WTC11 (cell line): ENCODE data around the gene CLPTM1L. TPM values are rescaled to one million over a fixed set of nuclear protein-coding genes. Genes with fewer than 3 reads are reported as not detected.

Experiments used
- ATAC-seq: fragments of 200-7000 bp; cut with Tn5 transposase; 2 replicates; pipeline ENCODE4 v1.10.0; 2021; ENCODE audit warnings: mild to moderate bottlenecking, moderate library complexity
- CTCF ChIA-PET: fragments of 300-600 bp; sonication (Branson Sonifier 250); formaldehyde crosslinking; loops from one replicate; lab custom pipeline; 2021; ENCODE audit warnings: antibody characterized with exemption; lab: Charles Lee
- POLR2A ChIA-PET: fragments of 350-600 bp; sonication (Branson Sonifier 250); formaldehyde crosslinking; loops from one replicate; lab custom pipeline; 2021; ENCODE audit warnings: antibody characterized with exemption; lab: Charles Lee
- DNase-seq: peaks from one replicate; pipeline ENCODE4 v3.0.0; 2021; ENCODE audit warnings: low spot score
- H3K27ac Mint-ChIP-seq: 2 replicates; pipeline ENCODE4 v1.8.0; 2021; ENCODE audit warnings: mixed read lengths
- H3K27me3 Mint-ChIP-seq: 2 replicates; pipeline ENCODE4 v1.8.0; 2021; ENCODE audit warnings: low read depth, mild to moderate bottlenecking, moderate library complexity, mixed read lengths
- H3K36me3 Mint-ChIP-seq: 2 replicates; pipeline ENCODE4 v1.8.0; 2021; ENCODE audit warnings: mixed read lengths
- H3K4me1 Mint-ChIP-seq: 2 replicates; pipeline ENCODE4 v1.8.0; 2022; ENCODE audit warnings: mixed read lengths
- H3K4me3 Mint-ChIP-seq: 2 replicates; pipeline ENCODE4 v1.8.0; 2021; ENCODE audit warnings: mild to moderate bottlenecking, moderate library complexity, mixed read lengths
- H3K9me3 Mint-ChIP-seq: 2 replicates; pipeline ENCODE4 v1.8.0; 2021; ENCODE audit warnings: mixed read lengths
- ATF1 ChIP-seq: sonication (generic); formaldehyde crosslinking; IDR thresholded peaks from 2 replicates; pipeline ENCODE4 v1.8.1; 2023; ENCODE audit warnings: mild to moderate bottlenecking, moderate library complexity, missing genetic modification reagents
- CREM ChIP-seq: sonication (generic); formaldehyde crosslinking; IDR thresholded peaks from 2 replicates; pipeline ENCODE4 v1.8.1; 2022; ENCODE audit warnings: mild to moderate bottlenecking, missing genetic modification reagents, moderate library complexity
- E2F4 ChIP-seq: sonication (generic); formaldehyde crosslinking; IDR thresholded peaks from 2 replicates; pipeline ENCODE4 v1.8.1; 2022; ENCODE audit warnings: low read depth, mild to moderate bottlenecking, moderate library complexity, missing genetic modification reagents, borderline replicate concordance
- ERG ChIP-seq: fragments of 250-450 bp; sonication (Bioruptor Pico); IDR thresholded peaks from 2 replicates; pipeline ENCODE4 v1.8.0; 2021; ENCODE audit warnings: mild to moderate bottlenecking
- ESRRA ChIP-seq: sonication (generic); formaldehyde crosslinking; IDR thresholded peaks from 2 replicates; pipeline ENCODE4 v1.8.1; 2022; ENCODE audit warnings: mild to moderate bottlenecking, missing genetic modification reagents, borderline replicate concordance
- FOXP1 ChIP-seq: sonication (generic); formaldehyde crosslinking; IDR thresholded peaks from 2 replicates; pipeline ENCODE4 v1.8.0; 2022; ENCODE audit warnings: missing genetic modification reagents, mild to moderate bottlenecking, moderate library complexity, borderline replicate concordance
- KAT7 ChIP-seq: sonication (generic); formaldehyde crosslinking; IDR thresholded peaks from 2 replicates; pipeline ENCODE4 v1.8.1; 2023; ENCODE audit warnings: missing genetic modification reagents, mild to moderate bottlenecking, borderline replicate concordance
- NR2C2 ChIP-seq: sonication (generic); formaldehyde crosslinking; IDR thresholded peaks from 2 replicates; pipeline ENCODE4 v1.8.0; 2022; ENCODE audit warnings: mild to moderate bottlenecking, missing genetic modification reagents
- RORB ChIP-seq: fragments of 250-450 bp; sonication (Bioruptor Pico); IDR thresholded peaks from 2 replicates; pipeline ENCODE4 v1.9.0; 2021; ENCODE audit warnings: mild to moderate bottlenecking
- TCF7 ChIP-seq: sonication (generic); formaldehyde crosslinking; IDR thresholded peaks from 2 replicates; pipeline ENCODE4 v1.8.0; 2022; ENCODE audit warnings: mild to moderate bottlenecking, low read depth, missing genetic modification reagents, moderate library complexity
- TEAD4 ChIP-seq: sonication (generic); formaldehyde crosslinking; IDR thresholded peaks from 2 replicates; pipeline ENCODE4 v1.8.0; 2022; ENCODE audit warnings: mild to moderate bottlenecking, missing genetic modification reagents
- USF1 ChIP-seq: sonication (generic); formaldehyde crosslinking; IDR thresholded peaks from 2 replicates; pipeline ENCODE4 v1.8.0; 2022; ENCODE audit warnings: mild to moderate bottlenecking, missing genetic modification reagents
- ZNF263 ChIP-seq: sonication (generic); formaldehyde crosslinking; IDR thresholded peaks from 2 replicates; pipeline ENCODE4 v1.8.1; 2022; ENCODE audit warnings: low read depth, mild to moderate bottlenecking, moderate library complexity, missing genetic modification reagents
- ZNF416 ChIP-seq: fragments of 250-450 bp; sonication (Bioruptor Pico); IDR thresholded peaks from 2 replicates; pipeline ENCODE4 v1.9.0; 2021; ENCODE audit warnings: mild to moderate bottlenecking, inconsistent platforms
- ZNF423 ChIP-seq: fragments of 250-450 bp; sonication (Bioruptor Pico); IDR thresholded peaks from 2 replicates; pipeline ENCODE4 v2.1.2; 2022; ENCODE audit warnings: mild to moderate bottlenecking, moderate library complexity
- ZSCAN18 ChIP-seq: fragments of 250-450 bp; sonication (Bioruptor Pico); IDR thresholded peaks from 2 replicates; pipeline ENCODE4 v2.1.2; 2022; ENCODE audit warnings: mild to moderate bottlenecking, moderate library complexity
- total RNA-seq: library from RNA; stranded (reverse); gene quantifications from 3 replicates; pipeline ENCODE4 v1.2.3, GENCODE V29; 2021
- TF ChIP-seq, protein P1 (sequence below): sonication (generic); formaldehyde crosslinking; IDR thresholded peaks from 2 replicates; pipeline ENCODE4 v1.8.1; 2022; ENCODE audit warnings: mild to moderate bottlenecking, missing genetic modification reagents, moderate library complexity, borderline replicate concordance
- TF ChIP-seq, protein P2 (sequence below): sonication (generic); formaldehyde crosslinking; conservative IDR thresholded peaks from 2 replicates; pipeline ENCODE4 v1.8.1; 2023; ENCODE audit warnings: mild to moderate bottlenecking, low read depth, missing genetic modification reagents, moderate library complexity
- TF ChIP-seq, protein P3 (sequence below): sonication (generic); formaldehyde crosslinking; IDR thresholded peaks from 2 replicates; pipeline ENCODE4 v1.8.1; 2022; ENCODE audit warnings: mild to moderate bottlenecking, moderate library complexity, missing genetic modification reagents
- TF ChIP-seq, protein P4 (sequence below): sonication (generic); formaldehyde crosslinking; conservative IDR thresholded peaks from 2 replicates; pipeline ENCODE4 v1.8.1; 2022; ENCODE audit warnings: mild to moderate bottlenecking, missing genetic modification reagents
- TF ChIP-seq, protein P5 (sequence below): fragments of 200-600 bp; IDR thresholded peaks from 2 replicates; pipeline ENCODE4 v1.8.0; 2022; ENCODE audit warnings: antibody characterized with exemption
- TF ChIP-seq, protein P6 (sequence below): sonication (generic); formaldehyde crosslinking; IDR thresholded peaks from 2 replicates; pipeline ENCODE4 v1.8.1; 2022; ENCODE audit warnings: low read depth, missing genetic modification reagents, borderline replicate concordance

CLPTM1L gene
- total RNA-seq, 1 experiment from 2014 or later: 92.8 TPM

- Mint-ChIP-seq H3K27ac (no peak overlapping the region), H3K4me3 (no peak overlapping the region), H3K36me3 (peaks cover 59% of the 10 kb centered on the region), H3K9me3 (no peaks in the 10 kb centered on the region), H3K27me3 (no peaks in the 10 kb centered on the region), H3K4me1 (peaks cover 3% of the 10 kb centered on the region; the same call in 1 of the 2 replicates)
- DNase-seq: no peak
- ChIA-PET CTCF (no interaction called here), POLR2A (interaction anchor here (0.7 kb wide), 1 partner anchor 44 kb away, joined by 3 read pairs; the partner anchor contains the start of gene TERT)
- TF ChIP-seq, protein P1, sequence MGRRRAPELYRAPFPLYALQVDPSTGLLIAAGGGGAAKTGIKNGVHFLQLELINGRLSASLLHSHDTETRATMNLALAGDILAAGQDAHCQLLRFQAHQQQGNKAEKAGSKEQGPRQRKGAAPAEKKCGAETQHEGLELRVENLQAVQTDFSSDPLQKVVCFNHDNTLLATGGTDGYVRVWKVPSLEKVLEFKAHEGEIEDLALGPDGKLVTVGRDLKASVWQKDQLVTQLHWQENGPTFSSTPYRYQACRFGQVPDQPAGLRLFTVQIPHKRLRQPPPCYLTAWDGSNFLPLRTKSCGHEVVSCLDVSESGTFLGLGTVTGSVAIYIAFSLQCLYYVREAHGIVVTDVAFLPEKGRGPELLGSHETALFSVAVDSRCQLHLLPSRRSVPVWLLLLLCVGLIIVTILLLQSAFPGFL (CRISPR knock-in tag): no peak
- TF ChIP-seq ZNF263: no peak
- no peak for TF ChIP-seq TCF7 (CRISPR knock-in tag)
- TF ChIP-seq ESRRA (CRISPR knock-in tag): no peak
- TF ChIP-seq CREM (CRISPR knock-in tag): no peak
- ATAC-seq: no peak
Observed at GRCh38 chr5:1338506-1339070, 6.3 kb downstream of the CLPTM1L start.

DNA sequence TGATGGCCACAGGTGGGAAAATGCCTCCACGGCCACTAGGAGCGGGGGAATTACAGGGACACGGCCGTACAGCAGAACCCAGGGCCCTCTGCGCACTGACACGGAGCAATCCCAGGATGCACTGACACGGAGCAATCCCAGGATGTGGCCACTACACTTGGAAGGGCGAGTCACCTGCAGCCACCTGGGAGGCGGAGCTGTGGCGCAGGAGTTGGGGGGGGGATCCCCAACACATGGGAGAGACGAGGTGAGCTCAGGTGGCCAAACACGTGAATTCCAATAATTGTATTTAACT is 6.8 kb downstream of the CLPTM1L start:
- H3K4me1 Mint-ChIP-seq: peaks cover 2% of the 10 kb centered on the region; the same call in 1 of the 2 replicates
- no peak overlapping the region for H3K27ac Mint-ChIP-seq
- no peak for DNase-seq
- ChIA-PET POLR2A (interaction anchor here (0.7 kb wide), 1 partner anchor 43 kb away, joined by 3 read pairs; the partner anchor contains the start of gene TERT), CTCF (no interaction called here)
- H3K36me3 Mint-ChIP-seq: peaks cover 59% of the 10 kb centered on the region
- H3K4me3 Mint-ChIP-seq: no peak overlapping the region
- TF ChIP-seq ZNF423 (CRISPR knock-in tag) (no peak), USF1 (no peak), ZSCAN18 (CRISPR knock-in tag) (no peak), ZNF416 (CRISPR knock-in tag) (no peak), NR2C2 (CRISPR knock-in tag) (no peak), KAT7 (CRISPR knock-in tag) (no peak), FOXP1 (CRISPR knock-in tag) (no peak), ATF1 (CRISPR knock-in tag) (no peak), TEAD4 (CRISPR knock-in tag) (no peak), RORB (CRISPR knock-in tag) (no peak), ERG (CRISPR knock-in tag) (no peak), E2F4 (CRISPR knock-in tag) (no peak)
- TF ChIP-seq, protein P2, sequence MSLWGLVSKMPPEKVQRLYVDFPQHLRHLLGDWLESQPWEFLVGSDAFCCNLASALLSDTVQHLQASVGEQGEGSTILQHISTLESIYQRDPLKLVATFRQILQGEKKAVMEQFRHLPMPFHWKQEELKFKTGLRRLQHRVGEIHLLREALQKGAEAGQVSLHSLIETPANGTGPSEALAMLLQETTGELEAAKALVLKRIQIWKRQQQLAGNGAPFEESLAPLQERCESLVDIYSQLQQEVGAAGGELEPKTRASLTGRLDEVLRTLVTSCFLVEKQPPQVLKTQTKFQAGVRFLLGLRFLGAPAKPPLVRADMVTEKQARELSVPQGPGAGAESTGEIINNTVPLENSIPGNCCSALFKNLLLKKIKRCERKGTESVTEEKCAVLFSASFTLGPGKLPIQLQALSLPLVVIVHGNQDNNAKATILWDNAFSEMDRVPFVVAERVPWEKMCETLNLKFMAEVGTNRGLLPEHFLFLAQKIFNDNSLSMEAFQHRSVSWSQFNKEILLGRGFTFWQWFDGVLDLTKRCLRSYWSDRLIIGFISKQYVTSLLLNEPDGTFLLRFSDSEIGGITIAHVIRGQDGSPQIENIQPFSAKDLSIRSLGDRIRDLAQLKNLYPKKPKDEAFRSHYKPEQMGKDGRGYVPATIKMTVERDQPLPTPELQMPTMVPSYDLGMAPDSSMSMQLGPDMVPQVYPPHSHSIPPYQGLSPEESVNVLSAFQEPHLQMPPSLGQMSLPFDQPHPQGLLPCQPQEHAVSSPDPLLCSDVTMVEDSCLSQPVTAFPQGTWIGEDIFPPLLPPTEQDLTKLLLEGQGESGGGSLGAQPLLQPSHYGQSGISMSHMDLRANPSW (CRISPR knock-in tag): no peak
- TF ChIP-seq, protein P3, sequence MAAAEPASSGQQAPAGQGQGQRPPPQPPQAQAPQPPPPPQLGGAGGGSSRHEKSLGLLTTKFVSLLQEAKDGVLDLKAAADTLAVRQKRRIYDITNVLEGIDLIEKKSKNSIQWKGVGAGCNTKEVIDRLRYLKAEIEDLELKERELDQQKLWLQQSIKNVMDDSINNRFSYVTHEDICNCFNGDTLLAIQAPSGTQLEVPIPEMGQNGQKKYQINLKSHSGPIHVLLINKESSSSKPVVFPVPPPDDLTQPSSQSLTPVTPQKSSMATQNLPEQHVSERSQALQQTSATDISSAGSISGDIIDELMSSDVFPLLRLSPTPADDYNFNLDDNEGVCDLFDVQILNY (CRISPR knock-in tag): no peak
- TF ChIP-seq, protein P4, sequence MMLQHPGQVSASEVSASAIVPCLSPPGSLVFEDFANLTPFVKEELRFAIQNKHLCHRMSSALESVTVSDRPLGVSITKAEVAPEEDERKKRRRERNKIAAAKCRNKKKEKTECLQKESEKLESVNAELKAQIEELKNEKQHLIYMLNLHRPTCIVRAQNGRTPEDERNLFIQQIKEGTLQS: no peak
- TF ChIP-seq, protein P5, sequence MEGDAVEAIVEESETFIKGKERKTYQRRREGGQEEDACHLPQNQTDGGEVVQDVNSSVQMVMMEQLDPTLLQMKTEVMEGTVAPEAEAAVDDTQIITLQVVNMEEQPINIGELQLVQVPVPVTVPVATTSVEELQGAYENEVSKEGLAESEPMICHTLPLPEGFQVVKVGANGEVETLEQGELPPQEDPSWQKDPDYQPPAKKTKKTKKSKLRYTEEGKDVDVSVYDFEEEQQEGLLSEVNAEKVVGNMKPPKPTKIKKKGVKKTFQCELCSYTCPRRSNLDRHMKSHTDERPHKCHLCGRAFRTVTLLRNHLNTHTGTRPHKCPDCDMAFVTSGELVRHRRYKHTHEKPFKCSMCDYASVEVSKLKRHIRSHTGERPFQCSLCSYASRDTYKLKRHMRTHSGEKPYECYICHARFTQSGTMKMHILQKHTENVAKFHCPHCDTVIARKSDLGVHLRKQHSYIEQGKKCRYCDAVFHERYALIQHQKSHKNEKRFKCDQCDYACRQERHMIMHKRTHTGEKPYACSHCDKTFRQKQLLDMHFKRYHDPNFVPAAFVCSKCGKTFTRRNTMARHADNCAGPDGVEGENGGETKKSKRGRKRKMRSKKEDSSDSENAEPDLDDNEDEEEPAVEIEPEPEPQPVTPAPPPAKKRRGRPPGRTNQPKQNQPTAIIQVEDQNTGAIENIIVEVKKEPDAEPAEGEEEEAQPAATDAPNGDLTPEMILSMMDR: no peak
- TF ChIP-seq, protein P6, sequence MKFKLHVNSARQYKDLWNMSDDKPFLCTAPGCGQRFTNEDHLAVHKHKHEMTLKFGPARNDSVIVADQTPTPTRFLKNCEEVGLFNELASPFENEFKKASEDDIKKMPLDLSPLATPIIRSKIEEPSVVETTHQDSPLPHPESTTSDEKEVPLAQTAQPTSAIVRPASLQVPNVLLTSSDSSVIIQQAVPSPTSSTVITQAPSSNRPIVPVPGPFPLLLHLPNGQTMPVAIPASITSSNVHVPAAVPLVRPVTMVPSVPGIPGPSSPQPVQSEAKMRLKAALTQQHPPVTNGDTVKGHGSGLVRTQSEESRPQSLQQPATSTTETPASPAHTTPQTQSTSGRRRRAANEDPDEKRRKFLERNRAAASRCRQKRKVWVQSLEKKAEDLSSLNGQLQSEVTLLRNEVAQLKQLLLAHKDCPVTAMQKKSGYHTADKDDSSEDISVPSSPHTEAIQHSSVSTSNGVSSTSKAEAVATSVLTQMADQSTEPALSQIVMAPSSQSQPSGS (CRISPR knock-in tag): no peak
- no peak for ATAC-seq
- H3K9me3 Mint-ChIP-seq: no peaks in the 10 kb centered on the region
- H3K27me3 Mint-ChIP-seq: no peaks in the 10 kb centered on the region
